Peyer's patch (tissue), 4 donors: ENCODE data around the gene BMPR1A.

Experiments
- CTCF ChIP-seq, 6 experiments: fragments of 450-650 bp in 4 of 6; fragments of 200-600 bp in 2 of 6; sonication (generic) in 1 of 6; IDR thresholded peaks; one replicate each; pipeline ENCODE4 v1.5.1; 2017 to 2019; ENCODE audit warnings: antibody characterized with exemption in 6 of 6, mild to moderate bottlenecking in 3 of 6, moderate library complexity in 1 of 6
- POLR2A ChIP-seq, 2 donors: fragments of 450-650 bp; IDR thresholded peaks; one replicate each; pipeline ENCODE4 v1.5.1; 2017; ENCODE audit warnings: antibody characterized with exemption in 2 of 2, mild to moderate bottlenecking in 2 of 2, moderate library complexity in 2 of 2

DNA sequence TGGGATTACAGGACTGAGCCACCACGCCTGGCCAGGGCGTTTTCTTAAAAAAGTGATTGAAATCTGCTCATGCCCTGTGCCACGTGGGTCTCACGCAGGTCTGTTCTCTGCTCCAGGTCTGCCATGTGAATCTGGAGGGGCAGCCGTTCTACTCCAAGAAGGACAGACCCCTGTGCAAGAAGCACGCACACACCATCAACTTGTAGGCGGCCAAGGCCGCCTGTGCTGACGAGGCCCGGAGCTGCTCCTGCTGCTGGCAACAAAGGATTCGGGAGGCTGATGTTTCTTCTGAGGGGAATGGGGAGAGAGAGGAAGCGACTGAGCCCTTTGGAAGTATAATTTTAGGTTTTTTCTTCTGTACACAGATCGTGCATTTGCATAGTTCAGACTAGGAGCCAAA is 23.6 kb upstream of the BMPR1A start:
- TF ChIP-seq CTCF (IDR thresholded peaks at IDR 0.05), result no peak
- TF ChIP-seq POLR2A (IDR thresholded peaks at IDR 0.05), result no peak
